ENCODE measurements around the gene RFX3. TPM values are rescaled to one million over a fixed set of nuclear protein-coding genes. Genes with fewer than 3 reads are reported as not detected.

Gene RFX3
- total RNA-seq, 2 experiments from 2014 or later, result 22.9 to 24.8 TPM

DNA sequence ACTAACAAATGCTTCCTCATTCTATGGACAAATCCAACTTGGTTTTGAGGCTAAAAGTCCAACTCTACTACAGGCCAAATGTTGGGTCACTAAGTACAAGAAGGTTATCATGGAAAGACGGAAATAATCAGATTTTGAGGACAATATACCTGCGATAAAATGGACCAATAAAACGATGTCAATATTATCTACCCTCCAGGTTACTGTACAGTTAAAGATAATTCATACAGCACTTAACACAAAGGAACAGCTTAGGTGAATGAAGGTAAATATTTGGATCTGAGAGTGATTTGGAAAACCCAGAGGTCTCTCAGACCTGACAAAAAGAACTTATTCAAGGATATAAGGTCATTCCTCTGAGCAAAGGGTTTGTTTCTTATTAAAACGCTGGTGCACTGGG lies 352.4 kb downstream of the RFX3 start:
- H3K36me3 ChIP-seq (ENCODE audit: insufficient read depth, low read length), result no peaks in the 10 kb centered on the region
- no peaks in the 10 kb centered on the region for H3K9me3 ChIP-seq (ENCODE audit: control insufficient read depth in 1 of 2, insufficient read depth in 1 of 2, low read length in 2 of 2)
- Mint-ChIP-seq H3K4me1 (ENCODE audit: low read depth) (no peaks in the 10 kb centered on the region), H3K9me3 (no peaks in the 10 kb centered on the region), H3K27ac (no peak overlapping the region), H3K4me3 (no peak overlapping the region), H3K27me3 (peaks cover 35% of the 10 kb centered on the region), H3K36me3 (ENCODE audit: low read depth) (no peaks in the 10 kb centered on the region)
- no peak overlapping the region for H3K27ac ChIP-seq (ENCODE audit: low read depth in 1 of 2, low read length in 2 of 2)
- no peaks in the 10 kb centered on the region for H3K27me3 ChIP-seq (ENCODE audit: control insufficient read depth in 1 of 2, insufficient read depth in 2 of 2, low read length in 2 of 2)
- H3K4me1 ChIP-seq (ENCODE audit: insufficient read depth, low read length), result no peaks in the 10 kb centered on the region
- POLR2A ChIA-PET, result no interaction called here
- TF ChIP-seq, protein P1, sequence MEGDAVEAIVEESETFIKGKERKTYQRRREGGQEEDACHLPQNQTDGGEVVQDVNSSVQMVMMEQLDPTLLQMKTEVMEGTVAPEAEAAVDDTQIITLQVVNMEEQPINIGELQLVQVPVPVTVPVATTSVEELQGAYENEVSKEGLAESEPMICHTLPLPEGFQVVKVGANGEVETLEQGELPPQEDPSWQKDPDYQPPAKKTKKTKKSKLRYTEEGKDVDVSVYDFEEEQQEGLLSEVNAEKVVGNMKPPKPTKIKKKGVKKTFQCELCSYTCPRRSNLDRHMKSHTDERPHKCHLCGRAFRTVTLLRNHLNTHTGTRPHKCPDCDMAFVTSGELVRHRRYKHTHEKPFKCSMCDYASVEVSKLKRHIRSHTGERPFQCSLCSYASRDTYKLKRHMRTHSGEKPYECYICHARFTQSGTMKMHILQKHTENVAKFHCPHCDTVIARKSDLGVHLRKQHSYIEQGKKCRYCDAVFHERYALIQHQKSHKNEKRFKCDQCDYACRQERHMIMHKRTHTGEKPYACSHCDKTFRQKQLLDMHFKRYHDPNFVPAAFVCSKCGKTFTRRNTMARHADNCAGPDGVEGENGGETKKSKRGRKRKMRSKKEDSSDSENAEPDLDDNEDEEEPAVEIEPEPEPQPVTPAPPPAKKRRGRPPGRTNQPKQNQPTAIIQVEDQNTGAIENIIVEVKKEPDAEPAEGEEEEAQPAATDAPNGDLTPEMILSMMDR (IDR thresholded peaks at IDR 0.05), result no peak
- DNase-seq, result no peak
- intact Hi-C loops (cut with DNase I, micrococcal nuclease), result no loop called here
- no peak for ATAC-seq (ENCODE audit: poor library complexity)
- no peak overlapping the region for H3K4me3 ChIP-seq (ENCODE audit: low read length)
- CTCF ChIA-PET, result no interaction called here

DNA sequence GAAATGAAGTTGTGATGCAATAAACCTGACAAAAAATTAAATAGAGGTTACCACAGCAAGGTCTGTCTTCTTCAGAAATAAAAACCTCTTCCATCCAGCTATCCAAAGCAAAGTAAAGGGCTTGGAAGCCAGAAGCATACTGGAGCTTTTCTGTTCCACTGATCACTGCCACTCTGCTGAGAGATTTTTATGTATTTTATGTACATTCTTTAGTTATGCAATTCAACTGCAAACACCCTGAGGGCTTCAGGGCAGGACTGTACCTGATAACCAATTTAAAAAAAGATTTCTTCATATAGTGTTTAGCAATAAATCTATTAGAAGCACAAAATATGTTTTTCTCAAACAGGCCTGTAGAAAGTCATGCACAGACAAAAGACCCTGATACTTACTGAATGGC lies 355.0 kb downstream of the RFX3 start:
- ATAC-seq (ENCODE audit: poor library complexity) (no peak), DNase-seq (no peak)
- no peaks in the 10 kb centered on the region for H3K9me3 ChIP-seq (ENCODE audit: control insufficient read depth in 1 of 2, insufficient read depth in 1 of 2, low read length in 2 of 2)
- H3K4me3 ChIP-seq (ENCODE audit: low read length), result no peak overlapping the region
- ChIA-PET CTCF (no interaction called here), POLR2A (no interaction called here)
- H3K4me3 Mint-ChIP-seq, result no peak overlapping the region
- TF ChIP-seq, protein P1 (IDR thresholded peaks at IDR 0.05), result no peak
- no peaks in the 10 kb centered on the region for H3K4me1 ChIP-seq (ENCODE audit: insufficient read depth, low read length)
- intact Hi-C loops (cut with DNase I, micrococcal nuclease), result no loop called here
- no peak overlapping the region for H3K27ac Mint-ChIP-seq
- H3K36me3 Mint-ChIP-seq (ENCODE audit: low read depth), result no peaks in the 10 kb centered on the region
- no peaks in the 10 kb centered on the region for H3K9me3 Mint-ChIP-seq
- H3K27ac ChIP-seq (ENCODE audit: low read depth in 1 of 2, low read length in 2 of 2), result no peak overlapping the region
- H3K4me1 Mint-ChIP-seq (ENCODE audit: low read depth), result no peaks in the 10 kb centered on the region
- H3K27me3 ChIP-seq (ENCODE audit: control insufficient read depth in 1 of 2, insufficient read depth in 2 of 2, low read length in 2 of 2), result peaks cover 2 to 3% of the 10 kb centered on the region in 2 experiments
- H3K36me3 ChIP-seq (ENCODE audit: insufficient read depth, low read length), result no peaks in the 10 kb centered on the region
- H3K27me3 Mint-ChIP-seq, result peaks cover 48% of the 10 kb centered on the region
